Hepatic stellate cell (primary cell): ENCODE measurements around the gene KLK8.
A peak's percentile ranks its signal among the peaks of the same experiment; 100 is the strongest.
"Not testable (repeated sequence)": the region's sequence is repeated elsewhere in the genome, so short reads cannot be mapped to it uniquely, and the experiment has no call there.

Experiments
- DNase-seq: peaks from one replicate; pipeline ENCODE4 v3.0.0; 2011; ENCODE audit warnings: low spot score

The KLK8 gene

GRCh38 chr19:51016798-51017683 lies 15.6 kb upstream of the KLK8 start:
- DNase-seq, result peak; percentile 36

- DNase-seq, result no peak
Observed at GRCh38 chr19:51015691-51016267, 14.4 kb upstream of the KLK8 start.

GRCh38 chr19:51014242-51014641 lies 12.8 kb upstream of the KLK8 start:
- no peak for DNase-seq

- no peak for DNase-seq
Observed at GRCh38 chr19:51012661-51013190, 11.3 kb upstream of the KLK8 start.

GRCh38 chr19:51010066-51010795 lies 8.8 kb upstream of the KLK8 start:
- no peak for DNase-seq

- DNase-seq, result no peak
Observed at GRCh38 chr19:51009061-51009891, 7.9 kb upstream of the KLK8 start.

- no peak for DNase-seq
Observed at GRCh38 chr19:51007488-51007887, 6.1 kb upstream of the KLK8 start.

- no peak for DNase-seq
Observed at GRCh38 chr19:51006406-51006805, 5.0 kb upstream of the KLK8 start.

GRCh38 chr19:51005248-51005647 lies 3.8 kb upstream of the KLK8 start:
- no peak for DNase-seq

GRCh38 chr19:51003316-51003715 lies 1.9 kb upstream of the KLK8 start:
- DNase-seq, result no peak

GRCh38 chr19:51002542-51003311 lies 1.3 kb upstream of the KLK8 start:
- no peak for DNase-seq

GRCh38 chr19:51002089-51002532 lies 707 bp upstream of the KLK8 start:
- DNase-seq, result no peak

GRCh38 chr19:51000981-51001380 lies 423 bp downstream of the KLK8 start:
- no peak for DNase-seq

- no peak for DNase-seq
Observed at GRCh38 chr19:51000426-51000825, 978 bp downstream of the KLK8 start.

GRCh38 chr19:50998686-50999085 lies 2.7 kb downstream of the KLK8 start:
- DNase-seq, result no peak

GRCh38 chr19:50998061-50998460 lies 3.3 kb downstream of the KLK8 start:
- no peak for DNase-seq

- DNase-seq, result no peak
Observed at GRCh38 chr19:50994129-50994528, 7.3 kb downstream of the KLK8 start.

GRCh38 chr19:50992666-50993035 lies 8.8 kb downstream of the KLK8 start:
- DNase-seq, result no peak

- not testable (repeated sequence) for DNase-seq
Observed at GRCh38 chr19:50984416-50984815, 17.0 kb downstream of the KLK8 start.

- DNase-seq, result no peak
Observed at GRCh38 chr19:50983625-50984292, 17.6 kb downstream of the KLK8 start, which contains the start of gene KLK7. Gene KLK7, minus strand, starts transcription at chr19:50983917. Its CDS starts 1,518 bp downstream, at chr19:50982399.
